ENCODE results near the gene NAALADL2.

DNA sequence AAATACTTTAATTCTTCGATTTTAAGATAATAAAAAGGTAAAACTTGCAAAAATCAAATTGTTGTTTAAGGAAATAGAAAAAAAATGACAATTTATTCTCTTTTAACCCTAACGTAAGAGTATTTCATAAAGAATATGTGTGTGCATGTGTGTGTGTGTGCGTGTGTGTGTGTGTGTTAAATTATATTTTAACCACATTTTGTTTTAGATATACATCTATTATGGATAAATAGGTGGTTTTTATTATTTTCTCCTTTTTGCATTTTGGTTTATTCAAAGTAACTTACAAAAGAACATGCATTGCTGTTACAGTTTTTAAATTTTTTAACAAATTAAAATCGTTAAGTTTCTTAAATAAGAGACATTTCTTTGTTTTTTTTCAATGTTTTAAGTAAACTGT, 414.4 kb downstream of the NAALADL2 start:
- TF ChIP-seq, protein P1, sequence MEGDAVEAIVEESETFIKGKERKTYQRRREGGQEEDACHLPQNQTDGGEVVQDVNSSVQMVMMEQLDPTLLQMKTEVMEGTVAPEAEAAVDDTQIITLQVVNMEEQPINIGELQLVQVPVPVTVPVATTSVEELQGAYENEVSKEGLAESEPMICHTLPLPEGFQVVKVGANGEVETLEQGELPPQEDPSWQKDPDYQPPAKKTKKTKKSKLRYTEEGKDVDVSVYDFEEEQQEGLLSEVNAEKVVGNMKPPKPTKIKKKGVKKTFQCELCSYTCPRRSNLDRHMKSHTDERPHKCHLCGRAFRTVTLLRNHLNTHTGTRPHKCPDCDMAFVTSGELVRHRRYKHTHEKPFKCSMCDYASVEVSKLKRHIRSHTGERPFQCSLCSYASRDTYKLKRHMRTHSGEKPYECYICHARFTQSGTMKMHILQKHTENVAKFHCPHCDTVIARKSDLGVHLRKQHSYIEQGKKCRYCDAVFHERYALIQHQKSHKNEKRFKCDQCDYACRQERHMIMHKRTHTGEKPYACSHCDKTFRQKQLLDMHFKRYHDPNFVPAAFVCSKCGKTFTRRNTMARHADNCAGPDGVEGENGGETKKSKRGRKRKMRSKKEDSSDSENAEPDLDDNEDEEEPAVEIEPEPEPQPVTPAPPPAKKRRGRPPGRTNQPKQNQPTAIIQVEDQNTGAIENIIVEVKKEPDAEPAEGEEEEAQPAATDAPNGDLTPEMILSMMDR (IDR thresholded peaks at IDR 0.05), result no peak
- TF ChIP-seq POLR2A (IDR thresholded peaks at IDR 0.05), result no peak
